GM12801 (cell line): Measurements from ENCODE around the gene IQCE.

Experiments
- TF ChIP-seq, protein P1 (sequence below): IDR thresholded peaks from one replicate; pipeline ENCODE4 v1.5.1; 2011; ENCODE audit warnings: control low read depth; ENCODE audit not compliant: insufficient read length; ENCODE audit errors: extremely low read depth

Gene IQCE

DNA sequence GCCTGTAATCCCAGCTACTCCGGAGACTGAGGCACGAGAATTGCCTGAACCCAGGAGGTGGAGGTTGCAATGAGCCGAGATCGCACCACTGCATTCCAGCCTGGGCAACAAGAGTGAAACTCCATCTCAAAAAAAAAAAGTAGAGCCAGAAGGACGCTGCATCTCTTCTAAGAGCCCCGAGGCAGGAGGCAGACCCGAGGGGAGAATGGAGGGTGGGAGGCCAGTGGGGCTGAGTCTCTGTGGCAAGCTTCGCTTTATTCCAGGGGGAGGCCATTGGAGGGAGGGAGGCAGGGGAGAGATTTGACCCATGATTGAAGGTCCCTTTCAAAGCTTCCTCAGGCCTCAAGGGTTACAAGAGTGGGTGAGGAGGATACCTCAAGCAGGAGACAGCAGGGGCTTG is 91.7 kb downstream of the IQCE start:
- TF ChIP-seq, protein P1, sequence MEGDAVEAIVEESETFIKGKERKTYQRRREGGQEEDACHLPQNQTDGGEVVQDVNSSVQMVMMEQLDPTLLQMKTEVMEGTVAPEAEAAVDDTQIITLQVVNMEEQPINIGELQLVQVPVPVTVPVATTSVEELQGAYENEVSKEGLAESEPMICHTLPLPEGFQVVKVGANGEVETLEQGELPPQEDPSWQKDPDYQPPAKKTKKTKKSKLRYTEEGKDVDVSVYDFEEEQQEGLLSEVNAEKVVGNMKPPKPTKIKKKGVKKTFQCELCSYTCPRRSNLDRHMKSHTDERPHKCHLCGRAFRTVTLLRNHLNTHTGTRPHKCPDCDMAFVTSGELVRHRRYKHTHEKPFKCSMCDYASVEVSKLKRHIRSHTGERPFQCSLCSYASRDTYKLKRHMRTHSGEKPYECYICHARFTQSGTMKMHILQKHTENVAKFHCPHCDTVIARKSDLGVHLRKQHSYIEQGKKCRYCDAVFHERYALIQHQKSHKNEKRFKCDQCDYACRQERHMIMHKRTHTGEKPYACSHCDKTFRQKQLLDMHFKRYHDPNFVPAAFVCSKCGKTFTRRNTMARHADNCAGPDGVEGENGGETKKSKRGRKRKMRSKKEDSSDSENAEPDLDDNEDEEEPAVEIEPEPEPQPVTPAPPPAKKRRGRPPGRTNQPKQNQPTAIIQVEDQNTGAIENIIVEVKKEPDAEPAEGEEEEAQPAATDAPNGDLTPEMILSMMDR, result no peak

DNA sequence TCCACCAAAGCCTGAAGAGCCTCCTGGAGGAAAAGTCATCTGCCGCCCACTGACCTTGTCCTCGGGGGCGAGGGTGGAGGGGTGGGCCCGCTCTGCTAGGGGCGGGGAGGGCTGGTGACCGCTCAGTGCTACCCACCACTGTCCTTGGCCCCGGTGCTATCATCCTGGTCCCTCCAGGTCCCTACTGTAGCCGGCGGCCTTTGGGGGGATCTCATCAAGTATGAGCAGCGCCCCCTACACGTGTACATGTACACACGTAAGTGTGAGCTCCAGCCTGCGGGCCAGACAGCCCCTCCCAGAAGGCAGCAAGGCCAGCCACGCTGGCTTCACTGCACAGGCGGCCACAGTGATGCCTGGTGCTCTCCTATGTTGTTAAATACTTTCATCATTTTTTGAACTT is 92.6 kb downstream of the IQCE start:
- TF ChIP-seq, protein P1, result no peak

DNA sequence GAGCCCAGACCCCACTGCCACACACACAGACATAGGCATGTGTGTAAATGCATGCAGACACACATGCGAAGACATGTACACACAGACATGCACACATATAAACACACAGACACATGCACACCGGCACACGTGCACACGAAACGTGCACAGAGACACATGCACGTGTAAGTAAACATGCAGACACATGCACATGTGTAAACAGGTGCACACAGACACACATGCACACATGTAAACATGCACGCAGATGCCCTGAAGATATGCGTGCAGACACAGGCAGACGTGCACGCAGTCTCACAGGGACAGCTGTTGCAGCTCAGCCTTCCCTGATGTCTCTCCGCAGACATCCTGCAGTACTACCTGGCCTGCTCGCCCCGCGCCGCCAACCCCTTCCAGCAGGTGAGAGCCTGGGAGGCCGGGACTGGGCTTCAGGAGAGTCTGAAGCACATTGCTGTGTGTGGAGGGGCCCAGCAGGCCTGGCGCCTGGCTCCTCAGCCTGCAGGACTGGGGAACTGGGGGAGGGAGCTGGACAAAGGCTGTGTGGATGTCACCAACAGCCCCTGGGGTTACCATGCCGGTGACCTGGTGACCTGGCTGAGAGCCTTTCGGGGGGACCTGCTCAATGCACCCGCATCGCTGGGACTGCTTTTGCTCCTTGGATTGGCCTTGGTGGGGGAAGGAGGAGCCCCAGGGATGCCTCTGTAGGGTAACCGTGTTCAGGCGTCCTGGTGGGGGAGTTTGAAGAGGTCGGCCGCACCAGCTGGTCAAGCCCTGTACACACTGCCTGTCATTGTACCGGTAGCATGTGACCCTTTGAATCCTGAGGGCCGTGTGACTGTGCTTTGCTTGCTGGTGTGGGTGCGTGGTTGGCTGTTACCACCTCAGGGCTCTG is 93.3 kb downstream of the IQCE start:
- TF ChIP-seq, protein P1, result no peak

DNA sequence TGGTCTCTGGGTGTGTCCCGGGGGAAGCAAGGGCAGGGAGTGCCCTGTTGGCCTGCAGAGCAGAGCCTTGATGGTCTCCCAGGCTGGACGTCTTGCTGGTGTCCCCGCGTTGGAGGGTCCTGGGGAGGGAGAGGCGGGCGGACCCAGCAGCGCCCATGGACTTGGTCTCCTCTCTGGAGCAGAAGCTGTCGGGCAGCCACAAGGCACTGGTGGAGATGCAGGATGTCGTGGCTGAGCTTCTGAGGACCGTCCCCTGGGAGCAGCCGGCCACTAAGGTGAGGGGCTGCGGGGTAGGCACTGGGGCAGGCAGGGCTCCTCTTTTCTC is 93.9 kb downstream of the IQCE start:
- TF ChIP-seq, protein P1, result no peak

DNA sequence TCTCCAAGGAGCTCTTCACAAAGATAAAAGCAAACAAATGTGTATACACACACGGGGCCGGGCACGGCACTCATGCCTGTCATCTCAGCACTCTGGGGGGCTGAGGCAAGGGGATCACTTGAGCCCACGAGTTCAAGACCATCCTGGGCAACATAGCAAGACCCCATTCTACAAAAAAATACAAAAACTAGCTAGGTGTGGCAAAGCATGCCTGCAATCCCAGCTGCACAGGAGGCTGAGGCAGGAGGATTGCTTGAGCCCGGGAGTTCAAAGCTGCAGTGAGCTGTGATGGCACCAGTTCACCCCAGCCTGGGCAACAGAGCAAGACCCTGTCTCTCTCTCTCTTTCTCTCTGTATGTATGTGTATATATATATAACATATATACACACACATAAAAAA is 95.3 kb downstream of the IQCE start:
- TF ChIP-seq, protein P1, result no peak

DNA sequence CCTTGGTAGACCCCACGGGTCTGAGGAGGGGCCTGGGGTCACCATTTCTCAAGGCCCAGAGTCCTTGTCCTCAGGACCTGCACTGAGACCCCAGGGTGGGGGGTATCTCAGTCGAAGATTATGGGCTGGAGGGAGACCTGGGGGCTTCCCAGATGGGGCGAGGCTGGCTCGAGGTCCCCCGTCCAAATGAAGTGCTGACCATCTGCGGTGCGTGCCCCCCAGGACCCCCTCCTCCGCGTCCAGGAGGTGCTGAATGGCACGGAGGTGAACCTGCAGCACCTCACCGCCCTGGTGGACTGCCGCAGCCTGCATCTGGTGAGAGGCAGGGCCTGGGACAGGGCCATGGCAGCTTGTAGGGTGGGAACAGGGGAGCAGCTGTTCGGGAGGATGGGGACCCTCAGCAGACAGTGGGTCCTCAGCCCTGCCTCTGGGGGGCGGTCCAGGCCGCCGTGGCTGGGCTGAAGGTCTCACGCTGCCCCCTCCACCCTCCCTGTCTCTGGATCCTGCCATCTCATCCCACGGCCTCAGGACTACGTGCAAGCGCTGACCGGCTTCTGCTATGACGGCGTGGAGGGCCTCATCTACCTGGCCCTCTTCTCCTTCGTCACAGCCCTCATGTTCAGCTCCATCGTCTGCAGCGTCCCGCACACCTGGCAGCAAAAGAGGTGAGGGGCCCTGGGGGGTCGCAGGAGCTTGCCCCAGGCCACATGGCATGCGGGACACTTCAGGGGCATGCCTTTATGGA is 97.3 kb downstream of the IQCE start:
- TF ChIP-seq, protein P1, result no peak

DNA sequence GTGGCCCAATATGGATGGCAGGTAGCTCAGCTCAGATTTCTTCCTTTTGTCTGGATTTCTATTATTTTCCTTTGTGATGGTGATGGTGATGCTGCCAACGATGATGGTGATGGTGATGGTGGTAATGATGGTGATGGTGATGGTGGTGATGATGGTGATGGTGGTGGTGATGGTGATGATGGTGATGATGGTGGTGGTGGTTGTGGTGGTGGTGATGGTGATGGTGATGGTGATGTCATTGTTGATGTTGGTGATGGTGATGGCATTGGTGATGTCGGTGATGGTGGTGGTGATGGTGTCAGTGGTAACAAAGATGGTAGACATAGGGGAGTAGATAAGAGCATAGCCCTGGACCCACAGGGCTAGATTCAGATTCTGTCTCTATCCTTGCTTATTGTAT is 98.4 kb downstream of the IQCE start:
- TF ChIP-seq, protein P1, result no peak
